Stimulated activated naive CD8-positive, alpha-beta T cell treated with anti-CD3 and anti-CD28 coated beads, Interleukin-15, Interleukin-2, amounts not matched to agents 100 ng/mL and 50 ng/mL, for 24 hours (primary cell): ENCODE results near the gene GALM.
"Not testable (repeated sequence)": the region's sequence is repeated elsewhere in the genome, so short reads cannot be mapped to it uniquely, and the experiment has no call there.

Source experiments
- H3K27ac Mint-ChIP-seq: one replicate; pipeline ENCODE4 v1.8.0; 2021; ENCODE audit warnings: mild to moderate bottlenecking, mixed read lengths
- H3K27me3 Mint-ChIP-seq: one replicate; pipeline ENCODE4 v1.8.0; 2021; ENCODE audit warnings: mixed read lengths
- H3K36me3 Mint-ChIP-seq: one replicate; pipeline ENCODE4 v1.8.0; 2021; ENCODE audit warnings: low read depth, mixed read lengths
- H3K4me1 Mint-ChIP-seq: one replicate; pipeline ENCODE4 v1.8.0; 2021; ENCODE audit warnings: low read depth, mixed read lengths
- H3K4me3 Mint-ChIP-seq: one replicate; pipeline ENCODE4 v1.8.0; 2021; ENCODE audit warnings: mild to moderate bottlenecking, mixed read lengths
- H3K9me3 Mint-ChIP-seq: one replicate; pipeline ENCODE4 v1.8.0; 2021; ENCODE audit warnings: mixed read lengths

The GALM gene

GRCh38 chr2:38683766-38684165 is 17.9 kb downstream of the GALM start:
- Mint-ChIP-seq H3K36me3 (peaks cover 86% of the 10 kb centered on the region), H3K4me3 (no peak overlapping the region), H3K27me3 (no peaks in the 10 kb centered on the region), H3K4me1 (peaks cover 36% of the 10 kb centered on the region), H3K9me3 (no peaks in the 10 kb centered on the region), H3K27ac (no peak overlapping the region)

- Mint-ChIP-seq H3K27ac (peak overlapping the region; percentile 38), H3K27me3 (no peaks in the 10 kb centered on the region), H3K36me3 (peaks cover 79% of the 10 kb centered on the region), H3K4me1 (peaks cover 44% of the 10 kb centered on the region), H3K4me3 (no peak overlapping the region), H3K9me3 (no peaks in the 10 kb centered on the region)
Measured at GRCh38 chr2:38685116-38685735, 19.3 kb downstream of the GALM start.

- peaks cover 66% of the 10 kb centered on the region for H3K36me3 Mint-ChIP-seq
- peak overlapping the region; percentile 40 for H3K4me3 Mint-ChIP-seq
- H3K4me1 Mint-ChIP-seq: peaks cover 50% of the 10 kb centered on the region
- H3K27ac Mint-ChIP-seq: peak overlapping the region; percentile 76
- no peaks in the 10 kb centered on the region for H3K9me3 Mint-ChIP-seq
- no peaks in the 10 kb centered on the region for H3K27me3 Mint-ChIP-seq
Measured at GRCh38 chr2:38690499-38691420, 24.8 kb downstream of the GALM start.

- Mint-ChIP-seq H3K36me3 (peaks cover 62% of the 10 kb centered on the region), H3K27ac (no peak overlapping the region), H3K9me3 (no peaks in the 10 kb centered on the region), H3K4me1 (peaks cover 50% of the 10 kb centered on the region), H3K4me3 (no peak overlapping the region), H3K27me3 (no peaks in the 10 kb centered on the region)
Measured at GRCh38 chr2:38691994-38692393, 26.1 kb downstream of the GALM start.

GRCh38 chr2:38692636-38693318 is 26.9 kb downstream of the GALM start:
- Mint-ChIP-seq H3K4me3 (no peak overlapping the region), H3K27ac (peak overlapping the region; percentile 39), H3K4me1 (peaks cover 58% of the 10 kb centered on the region), H3K27me3 (no peaks in the 10 kb centered on the region), H3K36me3 (peaks cover 63% of the 10 kb centered on the region), H3K9me3 (no peaks in the 10 kb centered on the region)

GRCh38 chr2:38697116-38697840 is 31.4 kb downstream of the GALM start:
- Mint-ChIP-seq H3K4me1 (peaks cover 71% of the 10 kb centered on the region), H3K9me3 (no peaks in the 10 kb centered on the region), H3K27me3 (no peaks in the 10 kb centered on the region), H3K27ac (peak overlapping the region; percentile 87), H3K36me3 (peaks cover 58% of the 10 kb centered on the region), H3K4me3 (peak overlapping the region; percentile 17)

- Mint-ChIP-seq H3K27me3 (no peaks in the 10 kb centered on the region), H3K4me1 (peaks cover 66% of the 10 kb centered on the region), H3K9me3 (no peaks in the 10 kb centered on the region), H3K4me3 (no peak overlapping the region), H3K36me3 (peaks cover 55% of the 10 kb centered on the region), H3K27ac (no peak overlapping the region)
Measured at GRCh38 chr2:38698467-38699003, 32.6 kb downstream of the GALM start.

- Mint-ChIP-seq H3K36me3 (peaks cover 52% of the 10 kb centered on the region), H3K9me3 (no peaks in the 10 kb centered on the region), H3K27me3 (no peaks in the 10 kb centered on the region), H3K27ac (peak overlapping the region; percentile 91), H3K4me1 (peaks cover 58% of the 10 kb centered on the region), H3K4me3 (peak overlapping the region; percentile 18)
Measured at GRCh38 chr2:38700113-38700785, 34.3 kb downstream of the GALM start.

GRCh38 chr2:38700881-38701458 is 35.1 kb downstream of the GALM start:
- H3K27me3 Mint-ChIP-seq: no peaks in the 10 kb centered on the region
- H3K4me1 Mint-ChIP-seq: peaks cover 58% of the 10 kb centered on the region

GRCh38 chr2:38701542-38701941 is 35.6 kb downstream of the GALM start:
- peak overlapping the region; percentile 91 for H3K27ac Mint-ChIP-seq
- no peaks in the 10 kb centered on the region for H3K9me3 Mint-ChIP-seq
- peaks cover 55% of the 10 kb centered on the region for H3K4me1 Mint-ChIP-seq
- no peaks in the 10 kb centered on the region for H3K27me3 Mint-ChIP-seq
- peak overlapping the region; percentile 21 for H3K4me3 Mint-ChIP-seq
- H3K36me3 Mint-ChIP-seq: peaks cover 47% of the 10 kb centered on the region

More at GRCh38 chr2:38700881-38701458, 35.1 kb downstream of the GALM start:
- H3K27ac Mint-ChIP-seq: peak overlapping the region; percentile 91
- no peaks in the 10 kb centered on the region for H3K9me3 Mint-ChIP-seq
- H3K4me3 Mint-ChIP-seq: peak overlapping the region; percentile 18
- H3K36me3 Mint-ChIP-seq: peaks cover 50% of the 10 kb centered on the region

GRCh38 chr2:38702413-38702812 is 36.5 kb downstream of the GALM start:
- Mint-ChIP-seq H3K27ac (peak overlapping the region; percentile 82), H3K4me1 (peaks cover 55% of the 10 kb centered on the region), H3K9me3 (no peaks in the 10 kb centered on the region), H3K27me3 (no peaks in the 10 kb centered on the region), H3K36me3 (peaks cover 48% of the 10 kb centered on the region), H3K4me3 (peak overlapping the region; percentile 60)

GRCh38 chr2:38703336-38703735 is 37.4 kb downstream of the GALM start:
- H3K4me1 Mint-ChIP-seq: peaks cover 52% of the 10 kb centered on the region
- not testable (repeated sequence) for H3K27ac Mint-ChIP-seq, H3K27me3 Mint-ChIP-seq, H3K9me3 Mint-ChIP-seq, H3K4me3 Mint-ChIP-seq
- peaks cover 46% of the 10 kb centered on the region for H3K36me3 Mint-ChIP-seq

GRCh38 chr2:38704664-38705063 is 38.8 kb downstream of the GALM start:
- H3K4me1 Mint-ChIP-seq: peaks cover 60% of the 10 kb centered on the region
- H3K27me3 Mint-ChIP-seq: no peaks in the 10 kb centered on the region
- no peak overlapping the region for H3K4me3 Mint-ChIP-seq
- peaks cover 43% of the 10 kb centered on the region for H3K36me3 Mint-ChIP-seq
- no peaks in the 10 kb centered on the region for H3K9me3 Mint-ChIP-seq
- H3K27ac Mint-ChIP-seq: no peak overlapping the region
